Measurements from ENCODE around the gene ASPHD2.
A peak's percentile ranks its signal among the peaks of the same experiment; 100 is the strongest.

The ASPHD2 gene

DNA sequence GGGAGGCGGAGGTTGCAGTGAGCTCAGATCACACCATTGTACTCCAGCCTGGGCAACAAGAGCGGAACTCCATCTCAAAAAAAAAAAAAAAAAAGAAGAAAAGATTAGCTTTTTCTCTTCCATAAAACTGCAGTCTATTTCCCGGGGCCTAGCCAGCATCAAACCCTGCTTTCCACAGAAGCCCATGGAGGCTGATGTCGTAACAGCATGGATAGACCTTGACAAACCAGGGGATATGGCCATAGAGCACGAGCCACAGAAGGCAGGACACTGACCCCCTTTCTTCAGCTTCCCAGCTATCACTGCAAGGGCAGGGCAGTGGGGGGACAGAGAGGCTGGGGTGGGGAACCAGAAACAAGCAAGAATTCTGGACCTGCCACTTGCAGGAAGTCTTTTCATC lies 33.0 kb downstream of the ASPHD2 start:
- TF ChIP-seq, protein P1, sequence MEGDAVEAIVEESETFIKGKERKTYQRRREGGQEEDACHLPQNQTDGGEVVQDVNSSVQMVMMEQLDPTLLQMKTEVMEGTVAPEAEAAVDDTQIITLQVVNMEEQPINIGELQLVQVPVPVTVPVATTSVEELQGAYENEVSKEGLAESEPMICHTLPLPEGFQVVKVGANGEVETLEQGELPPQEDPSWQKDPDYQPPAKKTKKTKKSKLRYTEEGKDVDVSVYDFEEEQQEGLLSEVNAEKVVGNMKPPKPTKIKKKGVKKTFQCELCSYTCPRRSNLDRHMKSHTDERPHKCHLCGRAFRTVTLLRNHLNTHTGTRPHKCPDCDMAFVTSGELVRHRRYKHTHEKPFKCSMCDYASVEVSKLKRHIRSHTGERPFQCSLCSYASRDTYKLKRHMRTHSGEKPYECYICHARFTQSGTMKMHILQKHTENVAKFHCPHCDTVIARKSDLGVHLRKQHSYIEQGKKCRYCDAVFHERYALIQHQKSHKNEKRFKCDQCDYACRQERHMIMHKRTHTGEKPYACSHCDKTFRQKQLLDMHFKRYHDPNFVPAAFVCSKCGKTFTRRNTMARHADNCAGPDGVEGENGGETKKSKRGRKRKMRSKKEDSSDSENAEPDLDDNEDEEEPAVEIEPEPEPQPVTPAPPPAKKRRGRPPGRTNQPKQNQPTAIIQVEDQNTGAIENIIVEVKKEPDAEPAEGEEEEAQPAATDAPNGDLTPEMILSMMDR (conservative IDR thresholded peaks at IDR 0.05; ENCODE audit: control insufficient read depth, insufficient read depth, low read depth, low read length): no peak
- no peak for DNase-seq (ENCODE audit: low read depth)
- H3K4me3 ChIP-seq (ENCODE audit: control insufficient read depth, low read depth, low read length): no peak overlapping the region

- TF ChIP-seq, protein P1 (conservative IDR thresholded peaks at IDR 0.05; ENCODE audit: control insufficient read depth, insufficient read depth, low read depth, low read length): no peak
- no peak overlapping the region for H3K4me3 ChIP-seq (ENCODE audit: control insufficient read depth, low read depth, low read length)
- no peak for DNase-seq (ENCODE audit: low read depth)
These were observed 33.6 kb downstream of the ASPHD2 start for GRCh38 chr22:26462641-26463040.

- H3K4me3 ChIP-seq (ENCODE audit: control insufficient read depth, low read depth, low read length): no peak overlapping the region
- DNase-seq (ENCODE audit: low read depth): peak; percentile 34
- TF ChIP-seq, protein P1 (conservative IDR thresholded peaks at IDR 0.05; ENCODE audit: control insufficient read depth, insufficient read depth, low read depth, low read length): no peak
These were observed 34.1 kb downstream of the ASPHD2 start for GRCh38 chr22:26463101-26463661.

DNA sequence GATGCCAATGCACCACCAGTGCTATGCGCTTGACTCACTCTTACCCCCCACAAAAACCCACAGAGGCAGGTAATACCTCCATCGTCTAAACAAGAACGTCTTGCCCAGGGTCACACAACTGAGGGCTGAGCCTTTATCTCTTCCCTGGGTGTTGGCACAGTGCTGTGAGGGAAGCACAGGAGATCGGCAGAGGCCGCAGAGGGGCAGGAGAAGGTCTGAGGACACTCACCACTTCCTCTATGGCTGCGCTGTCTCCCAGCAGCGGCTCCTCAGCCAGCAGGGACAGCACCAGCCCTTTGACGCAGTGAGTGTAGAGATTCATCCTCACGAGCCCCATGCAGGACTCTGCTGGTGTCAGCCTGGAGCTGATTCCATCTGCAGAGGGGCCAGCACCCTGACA lies 34.6 kb downstream of the ASPHD2 start:
- TF ChIP-seq, protein P1 (conservative IDR thresholded peaks at IDR 0.05; ENCODE audit: control insufficient read depth, insufficient read depth, low read depth, low read length): no peak
- no peak for DNase-seq (ENCODE audit: low read depth)

GRCh38 chr22:26464312-26464711 lies 35.3 kb downstream of the ASPHD2 start:
- DNase-seq (ENCODE audit: low read depth): peak; percentile 30
- H3K4me3 ChIP-seq (ENCODE audit: control insufficient read depth, low read depth, low read length): no peak overlapping the region
- TF ChIP-seq, protein P1 (conservative IDR thresholded peaks at IDR 0.05; ENCODE audit: control insufficient read depth, insufficient read depth, low read depth, low read length): no peak

More for the DNA sequence above, 34.6 kb downstream of the ASPHD2 start:
- H3K4me3 ChIP-seq (ENCODE audit: control insufficient read depth, low read depth, low read length): no peak overlapping the region

DNA sequence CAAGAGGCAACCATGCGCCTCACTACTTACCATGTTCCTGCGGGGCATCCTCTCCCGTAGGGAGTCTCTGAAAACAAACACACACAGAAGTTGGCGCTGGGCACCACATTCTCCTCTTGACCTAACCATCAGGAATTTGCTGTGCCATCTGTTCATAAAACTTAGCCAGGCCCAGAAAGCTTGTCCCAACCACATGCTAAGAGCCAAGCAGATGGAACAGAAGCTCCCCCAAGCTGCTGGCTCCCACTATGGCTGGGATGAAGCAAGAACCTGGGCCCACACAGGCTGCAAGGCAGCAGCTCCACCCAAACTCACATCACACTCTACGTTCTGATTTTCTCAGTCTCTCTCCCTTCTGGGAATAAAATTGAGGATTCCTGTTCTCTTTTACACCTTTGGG lies 37.1 kb downstream of the ASPHD2 start:
- H3K4me3 ChIP-seq (ENCODE audit: control insufficient read depth, low read depth, low read length): no peak overlapping the region
- DNase-seq (ENCODE audit: low read depth): no peak
- TF ChIP-seq, protein P1 (conservative IDR thresholded peaks at IDR 0.05; ENCODE audit: control insufficient read depth, insufficient read depth, low read depth, low read length): no peak

DNA sequence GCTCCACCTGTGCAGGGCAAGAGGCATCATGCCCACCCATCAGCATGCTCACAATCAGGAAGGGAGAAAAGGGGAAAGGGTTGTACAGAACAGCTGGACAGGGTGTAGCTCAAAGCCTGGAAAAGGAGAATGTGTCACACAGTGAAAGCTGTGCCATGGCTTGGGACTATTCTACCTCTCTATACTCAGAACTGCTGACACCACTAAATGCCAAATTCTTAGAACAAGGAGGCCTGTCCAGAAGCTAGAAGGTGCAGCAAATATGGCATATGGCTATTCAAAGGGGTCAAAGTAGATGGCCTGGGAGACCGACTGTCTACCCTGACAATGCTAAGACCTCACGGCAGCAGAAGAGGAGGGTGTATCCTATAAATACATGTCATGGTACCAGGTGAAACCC lies 41.7 kb downstream of the ASPHD2 start:
- TF ChIP-seq, protein P1 (conservative IDR thresholded peaks at IDR 0.05; ENCODE audit: control insufficient read depth, insufficient read depth, low read depth, low read length): no peak
- no peak overlapping the region for H3K4me3 ChIP-seq (ENCODE audit: control insufficient read depth, low read depth, low read length)

More for the DNA sequence above, 41.7 kb downstream of the ASPHD2 start:
- DNase-seq (ENCODE audit: low read depth): no peak
